HG03045 (cell line): ENCODE measurements around the gene USP35.

Experiments used
- ATAC-seq: cut with Tn5 transposase; IDR thresholded peaks from one replicate; pipeline ENCODE4 v1.9.1; 2021; ENCODE audit warnings: mild to moderate bottlenecking, moderate library complexity; ENCODE audit not compliant: unreplicated experiment

USP35 gene

GRCh38 chr11:78188286-78189173, at the start of gene USP35, which contains the start of gene KCTD21:
Gene USP35 (plus strand): TSS chr11:78188919. CDS start chr11:78196246, 7,327 bp downstream.
Gene KCTD21 (minus strand): TSS chr11:78188626. CDS start chr11:78174554, 14,072 bp downstream.
- ATAC-seq = peak; percentile 93

GRCh38 chr11:78139422-78140391, 49.0 kb upstream of the USP35 start, which contains the start of gene ALG8:
Gene ALG8 (minus strand): TSS chr11:78139626. CDS start chr11:78139588, 38 bp downstream.
- peak; percentile 96 for ATAC-seq

GRCh38 chr11:78140392-78141077, 48.2 kb upstream of the USP35 start:
- ATAC-seq = no peak

- ATAC-seq = no peak
Observed at GRCh38 chr11:78145511-78146025, 43.2 kb upstream of the USP35 start.

GRCh38 chr11:78147807-78148206, 40.9 kb upstream of the USP35 start:
- ATAC-seq = no peak

GRCh38 chr11:78149646-78150045, 39.1 kb upstream of the USP35 start:
- ATAC-seq = no peak

- no peak for ATAC-seq
Observed at GRCh38 chr11:78150346-78150745, 38.4 kb upstream of the USP35 start.

GRCh38 chr11:78150754-78151153, 38.0 kb upstream of the USP35 start:
- ATAC-seq = no peak

- no peak for ATAC-seq
Observed at GRCh38 chr11:78151804-78152203, 36.9 kb upstream of the USP35 start.

- no peak for ATAC-seq
Observed at GRCh38 chr11:78156127-78156844, 32.4 kb upstream of the USP35 start.

- no peak for ATAC-seq
Observed at GRCh38 chr11:78158987-78159652, 29.6 kb upstream of the USP35 start.

GRCh38 chr11:78160557-78160956, 28.2 kb upstream of the USP35 start:
- ATAC-seq = no peak

GRCh38 chr11:78161346-78161745, 27.4 kb upstream of the USP35 start:
- ATAC-seq = no peak

GRCh38 chr11:78161962-78162371, 26.8 kb upstream of the USP35 start:
- ATAC-seq = no peak

GRCh38 chr11:78163828-78164227, 24.9 kb upstream of the USP35 start:
- no peak for ATAC-seq

GRCh38 chr11:78164471-78164870, 24.2 kb upstream of the USP35 start:
- no peak for ATAC-seq

GRCh38 chr11:78166855-78167469, 21.8 kb upstream of the USP35 start:
- ATAC-seq = no peak

GRCh38 chr11:78168539-78169477, 19.9 kb upstream of the USP35 start:
- ATAC-seq = no peak
